Gastroesophageal sphincter (tissue), 3 donors: Measurements from ENCODE around the gene SPEG.

Experiments used
- CTCF ChIP-seq, 4 experiments: fragments of 200-600 bp in 2 of 4; fragments of 450-650 bp in 2 of 4; sonication (generic) in 1 of 4; IDR thresholded peaks; one replicate each; pipeline ENCODE4 v1.5.1; 2017 to 2019; ENCODE audit warnings: antibody characterized with exemption in 4 of 4, mild to moderate bottlenecking in 2 of 4, moderate library complexity in 2 of 4
- EP300 ChIP-seq: sonication (generic); formaldehyde crosslinking; IDR thresholded peaks from one replicate; pipeline ENCODE4 v1.6.1; 2017; ENCODE audit warnings: antibody characterized with exemption, mild to moderate bottlenecking
- POLR2A ChIP-seq, 2 donors: fragments of 450-650 bp; IDR thresholded peaks; one replicate each; pipeline ENCODE4 v1.6.1; 2017; ENCODE audit warnings: antibody characterized with exemption in 2 of 2, mild to moderate bottlenecking in 2 of 2, moderate library complexity in 1 of 2
- POLR2AphosphoS5 ChIP-seq: sonication (generic); formaldehyde crosslinking; IDR thresholded peaks from one replicate; pipeline ENCODE4 v1.6.1; 2017; ENCODE audit warnings: antibody characterized with exemption

- TF ChIP-seq POLR2A (IDR thresholded peaks at IDR 0.05) (no peak), POLR2AphosphoS5 (no peak), CTCF (IDR thresholded peaks at IDR 0.05) (peak in 1 of 4 experiments; percentile 14), EP300 (no peak)
Observed at GRCh38 chr2:219490186-219490585, 55.5 kb downstream of the SPEG start.
